IPS-20b (cell line): ENCODE results near the gene DIPK2B.

Experiments
- H3K27ac ChIP-seq: one replicate; pipeline ENCODE4 v1.5.1; 2013; ENCODE audit warnings: low read length
- H3K27me3 ChIP-seq: 2 replicates; pipeline ENCODE4 v1.6.1; 2013; ENCODE audit warnings: mild to moderate bottlenecking, low read length, inconsistent platforms; ENCODE audit not compliant: insufficient read depth
- H3K36me3 ChIP-seq: 2 replicates; pipeline ENCODE4 v1.6.1; 2013; ENCODE audit warnings: low read depth, mild to moderate bottlenecking, inconsistent platforms, low read length, moderate library complexity; ENCODE audit not compliant: insufficient read depth
- H3K4me1 ChIP-seq: 2 replicates; pipeline ENCODE4 v1.6.1; 2013; ENCODE audit warnings: mild to moderate bottlenecking, control low read depth, inconsistent platforms, low read length, moderate library complexity; ENCODE audit not compliant: insufficient read depth
- H3K4me3 ChIP-seq: 2 replicates; pipeline ENCODE4 v1.5.1; 2013; ENCODE audit warnings: mild to moderate bottlenecking, low read length, inconsistent platforms
- H3K9ac ChIP-seq: 2 replicates; pipeline ENCODE4 v1.6.1; 2013; ENCODE audit warnings: low read depth, mild to moderate bottlenecking, inconsistent platforms, low read length, moderate library complexity
- H3K9me3 ChIP-seq: 2 replicates; pipeline ENCODE4 v1.6.1; 2013; ENCODE audit warnings: mild to moderate bottlenecking, low read depth, low read length, inconsistent platforms; ENCODE audit not compliant: insufficient read depth

The DIPK2B gene

DNA sequence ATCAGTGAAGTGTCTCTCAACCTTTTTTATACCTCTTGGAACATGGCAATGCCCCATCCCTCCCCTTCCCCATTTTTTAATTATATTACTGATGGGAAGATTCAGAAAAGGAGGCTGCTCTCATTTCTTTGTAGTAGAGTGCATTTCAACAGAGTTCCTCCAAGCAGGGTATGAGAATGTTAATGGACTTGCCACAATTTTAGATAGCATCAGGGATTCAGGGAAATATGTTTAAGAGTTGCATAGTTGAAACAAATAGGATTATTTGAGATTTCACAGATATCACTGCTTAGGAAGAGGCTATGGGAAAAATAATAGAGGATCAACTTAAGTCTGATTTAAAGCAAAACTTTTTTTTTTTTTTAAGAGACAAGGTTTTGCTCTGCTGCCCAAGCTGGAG, 46.2 kb downstream of the DIPK2B start:
- no peak overlapping the region for H3K4me3 ChIP-seq
- no peaks in the 10 kb centered on the region for H3K4me1 ChIP-seq
- H3K27ac ChIP-seq: no peak overlapping the region
- no peaks in the 10 kb centered on the region for H3K27me3 ChIP-seq
- no peaks in the 10 kb centered on the region for H3K36me3 ChIP-seq
- no peak overlapping the region for H3K9ac ChIP-seq
- H3K9me3 ChIP-seq: no peaks in the 10 kb centered on the region

GRCh38 chrX:45154033-45154360, 46.7 kb downstream of the DIPK2B start:
- Histone ChIP-seq H3K9ac (no peak overlapping the region), H3K4me1 (no peaks in the 10 kb centered on the region), H3K9me3 (no peaks in the 10 kb centered on the region), H3K27me3 (no peaks in the 10 kb centered on the region), H3K4me3 (no peak overlapping the region), H3K36me3 (no peaks in the 10 kb centered on the region), H3K27ac (no peak overlapping the region)
